Stimulated activated effector memory CD8-positive, alpha-beta T cell treated with anti-CD3 and anti-CD28 coated beads, Interleukin-12 subunit alpha, Interleukin-12 subunit beta, amount 100 ng/mL, for 72 hours (primary cell): ENCODE data around the gene TRIM16.
"Not testable (repeated sequence)": the region's sequence is repeated elsewhere in the genome, so short reads cannot be mapped to it uniquely, and the experiment has no call there.

Experiments used
- ATAC-seq: fragments of 150-1000 bp; cut with Tn5 transposase; 2 replicates; pipeline ENCODE4 v1.10.0; 2021
- DNase-seq, 2 donors: peaks; one replicate each; pipeline ENCODE4 v3.0.0; 2021 to 2022; ENCODE audit warnings: low spot score in 2 of 2
- H3K27ac Mint-ChIP-seq: one replicate; pipeline ENCODE4 v1.8.0; 2022; ENCODE audit warnings: mild to moderate bottlenecking, mixed read lengths
- H3K36me3 Mint-ChIP-seq: one replicate; pipeline ENCODE4 v1.8.0; 2022; ENCODE audit warnings: mild to moderate bottlenecking, mixed read lengths
- H3K4me1 Mint-ChIP-seq: one replicate; pipeline ENCODE4 v1.8.0; 2022; ENCODE audit warnings: mixed read lengths
- H3K4me3 Mint-ChIP-seq: one replicate; pipeline ENCODE4 v1.8.0; 2022; ENCODE audit warnings: mild to moderate bottlenecking, mixed read lengths
- H3K9me3 Mint-ChIP-seq: one replicate; pipeline ENCODE4 v1.8.0; 2022; ENCODE audit warnings: mixed read lengths

Gene TRIM16

GRCh38 chr17:15683824-15684478, at the start of gene TRIM16:
TRIM16 (minus strand) TSS chr17:15684311; CDS start chr17:15651609, 32,702 bp downstream.
- not testable (repeated sequence) for H3K9me3 Mint-ChIP-seq, H3K36me3 Mint-ChIP-seq
- peak; percentile 95 for ATAC-seq
- H3K4me3 Mint-ChIP-seq = peak within 1 kb of the TSS; percentile 96
- peak; percentile 58 to 83 for DNase-seq
- H3K4me1 Mint-ChIP-seq = peaks cover 19% of the 10 kb centered on the region
- peak within 1 kb of the TSS; percentile 97 for H3K27ac Mint-ChIP-seq

- ATAC-seq, H3K4me1 Mint-ChIP-seq, H3K27ac Mint-ChIP-seq, H3K9me3 Mint-ChIP-seq, H3K4me3 Mint-ChIP-seq, DNase-seq, H3K36me3 Mint-ChIP-seq: not testable (repeated sequence)
These were observed 49.2 kb upstream of the TRIM16 start for GRCh38 chr17:15733174-15733789.

DNA sequence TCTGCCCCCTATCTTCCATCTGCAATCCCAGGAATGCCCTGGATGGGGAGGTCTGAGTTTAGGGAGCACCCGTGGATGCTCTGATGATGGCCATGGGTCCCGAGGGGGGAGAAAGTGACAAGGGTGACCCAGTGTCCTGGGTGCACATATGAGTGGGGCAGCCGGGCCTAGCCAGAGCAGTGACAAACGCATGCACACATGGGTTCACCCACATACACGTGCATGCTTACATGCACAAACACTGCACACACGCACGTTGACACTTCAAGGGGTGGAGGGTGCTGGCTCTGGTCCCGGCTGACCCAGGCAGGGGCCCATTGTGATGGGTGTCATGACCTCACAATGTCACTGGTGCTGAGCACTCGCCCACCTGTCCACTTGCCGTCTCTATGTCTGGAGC, 47.8 kb upstream of the TRIM16 start, which contains the start of gene TBC1D26:
TBC1D26 (plus strand) TSS at position 384 of the 400 bp plus-strand sequence. CDS start 3,066 bp downstream, outside the sequence.
- not testable (repeated sequence) for H3K4me1 Mint-ChIP-seq, H3K36me3 Mint-ChIP-seq, H3K9me3 Mint-ChIP-seq, ATAC-seq, H3K27ac Mint-ChIP-seq, DNase-seq, H3K4me3 Mint-ChIP-seq

DNA sequence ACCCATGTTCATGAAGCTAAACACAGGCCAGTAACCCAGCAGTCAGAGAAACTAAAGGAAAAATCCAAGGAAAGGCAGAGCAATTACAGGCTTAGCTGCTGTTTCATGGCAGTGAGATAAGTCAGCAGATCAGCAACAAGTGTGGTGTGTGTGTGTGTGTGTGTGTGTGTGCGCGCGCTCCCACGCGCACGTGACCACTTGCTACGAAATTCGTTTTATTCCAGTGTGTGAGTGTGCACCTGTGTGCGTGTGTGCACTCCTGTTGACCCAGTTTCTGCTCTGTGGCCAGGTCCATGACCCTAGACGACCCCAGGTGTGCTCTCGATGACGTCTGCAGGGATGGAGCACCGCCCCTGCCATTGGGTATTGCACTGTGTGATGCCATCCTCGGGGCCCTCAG, 46.4 kb upstream of the TRIM16 start:
- ATAC-seq, H3K4me3 Mint-ChIP-seq, H3K36me3 Mint-ChIP-seq, DNase-seq, H3K9me3 Mint-ChIP-seq, H3K4me1 Mint-ChIP-seq, H3K27ac Mint-ChIP-seq: not testable (repeated sequence)

DNA sequence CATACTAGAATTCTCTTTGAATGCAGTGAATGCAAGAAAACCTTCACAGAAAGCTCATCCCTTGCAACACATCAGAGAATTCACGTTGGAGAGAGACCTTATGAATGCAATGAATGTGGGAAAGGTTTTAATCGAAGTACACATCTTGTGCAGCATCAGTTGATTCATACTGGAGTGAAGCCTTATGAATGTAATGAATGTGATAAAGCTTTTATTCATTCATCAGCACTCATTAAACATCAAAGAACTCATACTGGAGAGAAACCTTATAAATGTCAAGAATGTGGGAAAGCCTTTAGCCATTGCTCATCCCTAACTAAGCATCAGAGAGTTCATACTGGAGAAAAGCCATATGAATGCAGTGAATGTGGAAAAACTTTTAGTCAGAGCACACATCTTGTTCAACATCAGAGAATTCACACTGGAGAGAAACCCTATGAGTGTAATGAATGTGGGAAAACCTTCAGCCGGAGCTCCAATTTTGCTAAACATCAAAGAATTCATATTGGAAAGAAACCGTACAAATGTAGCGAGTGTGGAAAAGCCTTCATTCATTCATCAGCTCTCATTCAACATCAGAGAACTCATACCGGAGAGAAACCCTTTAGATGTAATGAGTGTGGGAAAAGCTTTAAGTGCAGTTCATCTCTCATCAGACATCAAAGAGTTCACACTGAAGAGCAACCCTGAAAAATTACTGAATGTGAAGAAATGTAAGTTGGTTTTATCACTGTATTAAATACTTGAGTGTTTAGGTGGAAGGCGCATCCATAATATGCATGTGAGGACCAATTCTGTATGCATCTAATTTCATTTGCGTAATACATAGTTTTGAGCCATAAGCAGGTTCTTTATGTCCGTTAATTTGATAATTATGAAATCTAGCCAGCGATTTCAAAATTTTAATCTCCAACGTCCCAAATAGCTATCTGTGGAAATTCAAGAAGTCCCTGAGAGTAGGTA, 32.8 kb upstream of the TRIM16 start:
- ATAC-seq, H3K27ac Mint-ChIP-seq: not testable (repeated sequence)
- H3K9me3 Mint-ChIP-seq = peaks cover 15% of the 10 kb centered on the region

GRCh38 chr17:15708879-15709278, 24.8 kb upstream of the TRIM16 start:
- peaks cover 68% of the 10 kb centered on the region for H3K36me3 Mint-ChIP-seq
- not testable (repeated sequence) for H3K27ac Mint-ChIP-seq, DNase-seq, H3K4me1 Mint-ChIP-seq, ATAC-seq, H3K4me3 Mint-ChIP-seq
- peaks cover 26% of the 10 kb centered on the region for H3K9me3 Mint-ChIP-seq

More for the DNA sequence above, 32.8 kb upstream of the TRIM16 start:
- not testable (repeated sequence) for H3K4me1 Mint-ChIP-seq, DNase-seq, H3K4me3 Mint-ChIP-seq
- peaks cover 23% of the 10 kb centered on the region for H3K36me3 Mint-ChIP-seq

GRCh38 chr17:15704813-15705212, 20.7 kb upstream of the TRIM16 start:
- DNase-seq, H3K4me1 Mint-ChIP-seq, ATAC-seq, H3K4me3 Mint-ChIP-seq, H3K27ac Mint-ChIP-seq: not testable (repeated sequence)
- Mint-ChIP-seq H3K9me3 (peaks cover 22% of the 10 kb centered on the region), H3K36me3 (peaks cover 63% of the 10 kb centered on the region)

DNA sequence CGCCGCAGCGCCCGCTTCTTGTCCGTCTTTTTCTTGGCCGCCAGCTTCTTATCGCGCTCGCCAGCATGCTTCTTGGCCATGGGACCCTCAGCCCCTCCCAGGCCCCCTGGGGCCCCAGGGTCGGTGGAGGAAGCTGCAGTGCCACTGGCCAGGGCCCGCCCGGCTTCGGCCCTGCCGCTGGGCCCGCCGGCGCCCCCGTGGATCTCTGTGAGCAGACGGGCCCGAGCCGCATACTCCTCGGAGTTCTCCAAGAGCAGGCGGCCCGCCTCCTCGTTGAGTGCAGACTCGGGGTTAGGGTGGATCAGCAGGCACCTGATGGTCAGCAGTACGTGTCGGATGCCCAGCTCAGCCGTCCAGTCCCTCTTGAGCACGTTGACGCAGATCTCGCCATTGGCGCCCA, 20.1 kb upstream of the TRIM16 start:
- ATAC-seq, H3K4me3 Mint-ChIP-seq, H3K4me1 Mint-ChIP-seq, H3K27ac Mint-ChIP-seq, DNase-seq: not testable (repeated sequence)
- Mint-ChIP-seq H3K36me3 (peaks cover 69% of the 10 kb centered on the region), H3K9me3 (peaks cover 18% of the 10 kb centered on the region)

- ATAC-seq = peak; percentile 6
- DNase-seq, H3K9me3 Mint-ChIP-seq, H3K4me1 Mint-ChIP-seq: not testable (repeated sequence)
- Mint-ChIP-seq H3K4me3 (peak overlapping the region; percentile 83), H3K27ac (peak overlapping the region; percentile 96), H3K36me3 (peaks cover 28% of the 10 kb centered on the region)
These were observed 15.8 kb upstream of the TRIM16 start for GRCh38 chr17:15699937-15700336.

DNA sequence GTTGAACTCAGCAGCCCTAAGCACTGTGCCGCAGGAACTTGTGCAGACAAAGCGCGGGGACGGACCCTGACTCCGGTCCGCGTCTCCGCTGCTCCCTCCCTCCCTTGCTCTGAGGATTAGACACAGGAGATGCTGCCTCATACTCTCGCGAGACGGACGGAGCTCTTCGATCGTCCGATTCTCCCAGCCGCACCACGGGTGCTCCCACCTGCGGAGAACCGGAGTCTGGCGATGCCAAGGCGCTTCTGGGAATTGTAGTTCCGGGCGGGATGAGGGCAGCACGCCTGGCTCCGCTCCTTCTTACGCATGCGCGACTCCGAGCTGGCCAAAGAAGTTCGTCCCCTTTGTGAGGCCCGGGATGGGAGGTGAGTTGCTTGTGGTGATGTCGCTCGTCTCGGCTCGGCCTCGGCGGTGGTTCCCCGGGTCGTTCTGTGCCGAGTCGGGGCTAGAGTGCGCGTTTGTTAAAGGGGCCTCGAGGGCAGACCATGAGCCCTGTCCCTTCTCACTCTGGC, 15.4 kb upstream of the TRIM16 start, which contains the start of gene ZNF286A:
ZNF286A (plus strand) TSS at position 340 of the 512 bp plus-strand sequence. CDS start 578 bp downstream, outside the sequence.
- Mint-ChIP-seq H3K36me3 (peaks cover 24% of the 10 kb centered on the region), H3K4me3 (peak within 1 kb of the TSS; percentile 83), H3K27ac (peak within 1 kb of the TSS; percentile 96)
- not testable (repeated sequence) for H3K4me1 Mint-ChIP-seq, H3K9me3 Mint-ChIP-seq
- peak; percentile 98 for ATAC-seq
- DNase-seq = peak; percentile 86 to 98

DNA sequence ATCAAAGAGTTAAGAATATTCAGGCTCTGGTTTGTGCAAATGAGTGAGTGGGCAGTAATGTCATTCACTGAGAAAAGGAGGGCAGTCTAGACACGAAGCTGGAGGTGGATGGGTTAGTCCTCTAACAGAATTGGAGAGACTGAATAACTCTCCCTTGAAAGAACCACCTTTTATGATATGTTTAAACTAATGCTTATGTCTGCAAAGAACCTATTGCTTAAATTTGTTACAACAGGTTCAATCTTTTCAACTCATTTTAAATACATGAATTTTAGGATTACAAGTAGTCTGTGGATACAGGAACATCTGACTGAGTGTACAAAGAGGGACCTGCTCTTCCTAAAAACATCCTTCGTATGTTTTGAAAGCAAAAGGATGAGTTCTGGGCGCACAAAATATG, 14.9 kb upstream of the TRIM16 start:
- not testable (repeated sequence) for H3K9me3 Mint-ChIP-seq

DNA sequence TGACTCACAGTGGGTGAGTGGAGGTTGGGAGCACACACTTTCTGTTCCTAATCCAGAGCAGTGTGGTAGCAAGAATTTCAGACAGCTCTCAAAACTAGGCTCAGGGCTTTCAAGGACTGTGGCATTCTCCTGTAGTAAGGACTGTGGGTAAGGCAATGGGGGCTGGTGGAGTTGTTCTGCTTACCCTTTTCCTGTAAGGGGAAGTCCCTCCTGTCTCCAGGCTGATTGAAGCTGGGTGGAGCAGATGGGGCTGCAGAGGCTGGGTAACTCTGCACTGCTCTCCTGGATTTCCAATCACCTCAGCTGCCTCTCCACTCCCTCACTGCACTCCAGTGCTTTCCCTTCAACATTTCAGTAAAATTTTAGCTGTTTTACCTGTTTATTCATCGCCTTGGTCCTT, 3.4 kb upstream of the TRIM16 start:
- not testable (repeated sequence) for H3K4me3 Mint-ChIP-seq, DNase-seq, H3K36me3 Mint-ChIP-seq, ATAC-seq, H3K9me3 Mint-ChIP-seq, H3K27ac Mint-ChIP-seq
- peaks cover 19% of the 10 kb centered on the region for H3K4me1 Mint-ChIP-seq

More for the DNA sequence above, 14.9 kb upstream of the TRIM16 start:
- not testable (repeated sequence) for ATAC-seq, DNase-seq, H3K4me1 Mint-ChIP-seq
- Mint-ChIP-seq H3K36me3 (peaks cover 22% of the 10 kb centered on the region), H3K27ac (peak overlapping the region; percentile 96), H3K4me3 (peak overlapping the region; percentile 83)

DNA sequence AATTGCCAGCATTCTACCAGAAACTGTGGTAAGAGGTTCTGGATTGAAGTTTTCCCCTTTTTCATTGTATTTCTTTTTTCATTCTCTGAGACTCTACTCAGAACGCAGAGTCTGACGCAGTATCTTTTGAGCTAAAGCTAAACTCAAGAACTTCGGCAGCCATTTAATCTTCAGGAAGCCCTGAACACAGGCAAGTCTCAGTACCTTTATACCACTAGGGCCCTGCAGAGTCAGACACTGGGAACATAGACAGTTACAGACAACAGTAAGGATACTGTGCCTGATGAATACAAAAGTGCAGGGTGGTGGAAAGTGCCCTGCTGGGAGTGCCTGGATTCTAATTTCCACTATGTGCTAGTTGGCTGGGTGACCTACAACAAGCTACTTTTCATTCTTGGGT, 976 bp downstream of the TRIM16 start:
- peak overlapping the region; percentile 96 for H3K4me3 Mint-ChIP-seq
- H3K36me3 Mint-ChIP-seq, H3K9me3 Mint-ChIP-seq, DNase-seq, ATAC-seq: not testable (repeated sequence)
- peaks cover 19% of the 10 kb centered on the region for H3K4me1 Mint-ChIP-seq
- peak overlapping the region; percentile 97 for H3K27ac Mint-ChIP-seq

DNA sequence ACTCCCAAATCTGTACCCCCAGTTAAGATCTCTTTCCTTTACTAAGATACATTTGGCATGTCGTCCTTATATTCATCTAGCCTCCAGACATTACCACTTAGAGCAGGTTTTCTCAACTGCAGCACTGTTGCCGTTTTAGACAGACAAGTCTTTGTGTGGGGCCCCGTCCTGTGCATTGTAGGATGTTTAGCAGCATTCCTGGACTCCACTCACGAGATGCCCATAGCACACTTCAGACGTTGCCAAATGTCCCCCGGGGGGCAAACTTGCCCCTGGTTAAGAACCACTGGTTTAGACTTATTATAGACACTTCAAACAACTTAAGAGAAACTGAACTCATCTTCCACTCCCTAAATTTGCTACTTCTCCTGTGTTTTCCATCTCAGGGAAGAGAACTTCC, 8.1 kb downstream of the TRIM16 start:
- not testable (repeated sequence) for ATAC-seq, H3K9me3 Mint-ChIP-seq, DNase-seq, H3K4me3 Mint-ChIP-seq, H3K4me1 Mint-ChIP-seq, H3K27ac Mint-ChIP-seq
- H3K36me3 Mint-ChIP-seq = peaks cover 24% of the 10 kb centered on the region

DNA sequence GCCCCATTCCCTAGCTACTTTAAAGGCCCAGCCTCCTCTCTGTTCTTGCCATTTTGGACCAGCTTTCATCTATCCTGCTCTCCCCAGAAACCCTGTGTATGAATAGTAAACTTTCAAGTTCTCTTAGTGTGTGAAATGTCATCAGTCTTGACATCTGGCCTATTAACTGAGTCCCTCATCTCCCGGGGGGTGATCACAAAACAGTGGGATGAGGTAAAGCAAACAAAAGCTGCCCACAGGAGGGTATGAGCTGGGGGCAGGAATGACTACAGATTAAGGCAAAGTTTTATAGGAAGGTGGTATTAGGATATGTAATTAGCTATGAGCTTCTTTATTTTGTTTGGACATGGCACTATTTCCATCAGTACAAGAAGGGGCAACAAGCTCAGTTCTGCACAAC, 9.5 kb downstream of the TRIM16 start:
- not testable (repeated sequence) for H3K4me3 Mint-ChIP-seq, H3K27ac Mint-ChIP-seq, H3K4me1 Mint-ChIP-seq, ATAC-seq, H3K9me3 Mint-ChIP-seq, DNase-seq
- H3K36me3 Mint-ChIP-seq = peaks cover 17% of the 10 kb centered on the region
